Neuronal stem cell (in vitro differentiated cells): ENCODE measurements around the gene LSMEM2.

Experiments
- DNase-seq: peaks from one replicate; pipeline ENCODE4 v3.0.0-alpha.2; 2013; ENCODE audit warnings: low spot score
- H2AFZ ChIP-seq: one replicate; pipeline ENCODE4 v1.6.1; 2013; ENCODE audit warnings: mild to moderate bottlenecking, low read length, inconsistent platforms
- H2AK5ac ChIP-seq: 2 replicates; pipeline ENCODE4 v1.6.1; 2013; ENCODE audit warnings: low read depth, mild to moderate bottlenecking, inconsistent platforms, low read length, moderate library complexity, mixed read lengths
- H2BK120ac ChIP-seq: 2 replicates; pipeline ENCODE4 v1.6.1; 2013; ENCODE audit warnings: low read depth, mild to moderate bottlenecking, inconsistent platforms, low read length, moderate library complexity, mixed read lengths
- H2BK12ac ChIP-seq: one replicate; pipeline ENCODE4 v1.6.1; 2013; ENCODE audit warnings: low read length, inconsistent platforms
- H2BK15ac ChIP-seq: 2 replicates; pipeline ENCODE4 v1.6.1; 2013; ENCODE audit warnings: mild to moderate bottlenecking, low read length, inconsistent platforms, mixed read lengths
- H2BK5ac ChIP-seq: one replicate; pipeline ENCODE4 v1.6.1; 2013; ENCODE audit warnings: inconsistent platforms, mild to moderate bottlenecking, low read length, moderate library complexity
- H3K14ac ChIP-seq: one replicate; pipeline ENCODE4 v1.6.1; 2013; ENCODE audit warnings: low read length, inconsistent platforms
- H3K18ac ChIP-seq: 2 replicates; pipeline ENCODE4 v1.6.1; 2013; ENCODE audit warnings: low read length, inconsistent platforms
- H3K23ac ChIP-seq: 2 replicates; pipeline ENCODE4 v1.6.1; 2013; ENCODE audit warnings: low read depth, mild to moderate bottlenecking, mixed read lengths, low read length, inconsistent platforms; ENCODE audit not compliant: poor library complexity
- H3K27ac ChIP-seq: replicated peaks from 3 replicates; pipeline ENCODE4 v1.5.1; 2013; ENCODE audit warnings: low read length, inconsistent platforms
- H3K27me3 ChIP-seq, 3 experiments: 2 replicates each; pipeline ENCODE4 v1.6.1; 2013; ENCODE audit warnings: low read length in 3 of 3, mild to moderate bottlenecking in 2 of 3, inconsistent platforms in 1 of 3, low read depth in 1 of 3, mixed read lengths in 1 of 3, moderate library complexity in 1 of 3; ENCODE audit not compliant: control insufficient read depth in 3 of 3, insufficient read depth in 3 of 3
- H3K36me3 ChIP-seq, 2 donors: replicated peaks in 1 of 2; 2 replicates each; pipeline ENCODE4 v1.6.1; 2013; ENCODE audit warnings: low read length in 2 of 2; ENCODE audit not compliant: control insufficient read depth in 2 of 2, insufficient read depth in 2 of 2
- H3K4ac ChIP-seq: 2 replicates; pipeline ENCODE4 v1.6.1; 2013; ENCODE audit warnings: inconsistent platforms, mild to moderate bottlenecking, low read length, moderate library complexity
- H3K4me1 ChIP-seq, 2 donors: 1 replicate in 1 of 2; 2 replicates in 1 of 2; pipeline ENCODE4 v1.6.1; 2013; ENCODE audit warnings: low read length in 2 of 2, low read depth in 1 of 2; ENCODE audit not compliant: control insufficient read depth in 2 of 2, insufficient read depth in 1 of 2
- H3K4me2 ChIP-seq: one replicate; pipeline ENCODE4 v1.6.1; 2013; ENCODE audit warnings: mild to moderate bottlenecking, low read length, inconsistent platforms; ENCODE audit not compliant: insufficient read depth, poor library complexity, severe bottlenecking
- H3K4me3 ChIP-seq, 2 donors: 2 replicates each; pipeline ENCODE4 v1.5.1; 2013; ENCODE audit warnings: low read length in 2 of 2, mild to moderate bottlenecking in 2 of 2, inconsistent platforms in 1 of 2, moderate library complexity in 1 of 2
- H3K79me1 ChIP-seq: one replicate; pipeline ENCODE4 v1.6.1; 2013; ENCODE audit warnings: low read depth, mild to moderate bottlenecking, inconsistent platforms, low read length, moderate library complexity
- H3K9ac ChIP-seq: one replicate; pipeline ENCODE4 v1.6.1; 2013; ENCODE audit warnings: mild to moderate bottlenecking, low read depth, low read length, inconsistent platforms; ENCODE audit not compliant: poor library complexity
- H3K9me3 ChIP-seq, 2 donors: replicated peaks in 1 of 2; 2 replicates each; pipeline versions ENCODE3 to v1.6.1; 2013; ENCODE audit warnings: low read length in 2 of 2, mild to moderate bottlenecking in 2 of 2, inconsistent platforms in 1 of 2, low read depth in 1 of 2, mixed read lengths in 1 of 2, moderate library complexity in 1 of 2; ENCODE audit not compliant: control insufficient read depth in 2 of 2, insufficient read depth in 1 of 2
- H4K8ac ChIP-seq: one replicate; pipeline ENCODE4 v1.6.1; 2013; ENCODE audit warnings: low read depth, mild to moderate bottlenecking, inconsistent platforms, low read length, moderate library complexity
- H4K91ac ChIP-seq: one replicate; pipeline ENCODE4 v1.6.1; 2013; ENCODE audit warnings: low read length, low read depth, mild to moderate bottlenecking, inconsistent platforms; ENCODE audit not compliant: poor library complexity
- WGBS, 2 donors: extraction: QIAGEN DNeasy Blood & Tissue Kit; methylation state at CpG; one replicate each; pipeline ENCODE4 v1.1.7; 2013; ENCODE audit warnings: missing lambda C conversion rate in 2 of 2, mixed read lengths in 1 of 2; ENCODE audit not compliant: insufficient read length in 2 of 2, insufficient replicate concordance in 1 of 2; ENCODE audit errors: extremely low coverage in 2 of 2; 5-methylcytosine and 5-hydroxymethylcytosine counted together

Gene LSMEM2

DNA sequence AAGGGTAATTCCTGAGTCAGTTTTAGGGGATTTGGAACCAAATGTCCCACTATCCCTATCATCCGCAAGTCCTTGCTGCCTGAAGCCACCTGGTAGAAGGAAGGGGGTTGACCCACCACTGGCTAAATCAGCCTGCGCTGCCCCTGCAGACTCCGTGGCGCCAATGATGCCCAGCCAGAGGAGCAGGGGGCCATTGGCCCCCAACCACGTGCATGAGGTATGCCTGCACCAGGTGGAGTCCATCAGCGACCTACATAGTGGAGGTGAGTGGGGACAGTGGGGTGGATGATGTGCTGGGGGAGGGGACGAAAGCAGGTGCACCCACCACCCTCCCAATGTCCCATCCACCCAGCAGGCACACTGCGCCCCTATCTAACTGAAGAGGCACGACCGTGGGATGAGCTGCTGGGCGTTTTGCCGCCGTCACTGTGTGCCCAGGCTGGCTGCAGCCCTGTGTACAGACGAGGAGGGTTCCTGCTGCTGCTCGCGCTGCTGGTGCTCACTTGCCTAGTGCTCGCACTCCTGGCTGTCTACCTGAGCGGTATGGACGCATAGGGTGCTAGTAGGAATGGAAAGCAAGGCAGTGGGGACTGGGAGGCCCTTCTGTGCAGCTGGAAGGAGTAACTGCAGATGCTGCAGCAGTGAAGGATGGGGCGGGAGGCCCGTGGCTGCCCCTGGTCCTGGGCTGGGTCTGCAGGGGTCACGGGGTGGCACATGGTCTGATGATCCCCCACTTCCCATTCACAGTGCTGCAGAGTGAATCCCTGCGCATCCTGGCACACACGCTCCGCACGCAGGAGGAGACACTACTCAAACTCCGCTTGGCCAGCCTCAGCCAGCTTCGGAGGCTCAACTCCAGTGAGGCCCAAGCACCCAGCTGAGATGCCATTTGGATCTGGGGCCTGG, 7.7 kb downstream of the LSMEM2 start:
- Histone ChIP-seq H3K9ac (peak overlapping the region; percentile 25), H4K91ac (no peak overlapping the region), H3K4me2 (no peak overlapping the region), H3K18ac (no peak overlapping the region), H2BK15ac (no peak overlapping the region), H3K9me3 (no peaks in the 10 kb centered on the region), H2AFZ (no peak overlapping the region), H3K14ac (no peak overlapping the region), H3K27me3 (no peaks in the 10 kb centered on the region), H3K23ac (peak overlapping the region; percentile 49), H3K4me1 (peaks cover 4 to 6% of the 10 kb centered on the region in 2 donors), H3K4ac (no peak overlapping the region), H2AK5ac (peak overlapping the region; percentile 49), H2BK5ac (no peak overlapping the region), H2BK12ac (peak overlapping the region; percentile 4), H3K4me3 (peak overlapping the region in 1 of 2 donors; percentile 32), H4K8ac (no peak overlapping the region), H3K79me1 (peaks cover 14% of the 10 kb centered on the region), H2BK120ac (no peak overlapping the region), H3K27ac (no peak overlapping the region), H3K36me3 (peaks cover 36 to 50% of the 10 kb centered on the region in 2 donors)
- no CpG with 5 or more reads among the region's 28 CpGs for WGBS, 2 donors
- no peak for DNase-seq

DNA sequence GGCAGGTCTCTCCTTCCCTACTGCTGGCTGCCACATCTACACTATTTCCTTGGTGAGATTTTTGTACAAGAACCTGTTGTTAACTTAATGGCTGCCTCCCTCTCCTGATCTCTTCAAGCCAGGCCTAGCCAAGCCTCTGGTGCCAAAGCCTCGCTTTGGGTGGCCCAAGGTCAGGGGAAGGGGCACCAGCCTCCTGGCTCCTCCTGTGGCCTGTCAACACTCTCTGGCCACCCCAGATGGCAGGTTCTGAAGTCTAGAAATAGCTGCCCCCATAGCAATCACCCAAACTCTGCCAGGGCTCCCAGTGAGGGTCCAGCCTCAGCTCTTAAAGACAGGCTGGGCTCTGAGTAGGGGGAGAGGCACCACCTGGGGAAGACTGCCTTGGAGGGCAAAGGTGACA, 8.4 kb downstream of the LSMEM2 start:
- Histone ChIP-seq H2AK5ac (no peak overlapping the region), H3K4me3 (no peak overlapping the region), H3K27me3 (no peaks in the 10 kb centered on the region), H4K91ac (no peak overlapping the region), H3K23ac (no peak overlapping the region), H3K18ac (no peak overlapping the region), H4K8ac (no peak overlapping the region), H3K4me1 (peaks cover 7% of the 10 kb centered on the region in 2 donors), H3K4ac (no peak overlapping the region), H2AFZ (no peak overlapping the region), H3K9ac (no peak overlapping the region), H3K36me3 (peaks cover 36 to 50% of the 10 kb centered on the region in 2 donors), H2BK5ac (no peak overlapping the region), H2BK15ac (no peak overlapping the region), H3K9me3 (no peaks in the 10 kb centered on the region), H2BK12ac (no peak overlapping the region), H3K27ac (no peak overlapping the region), H3K14ac (no peak overlapping the region), H3K4me2 (no peak overlapping the region), H2BK120ac (no peak overlapping the region), H3K79me1 (peaks cover 17% of the 10 kb centered on the region)
- no peak for DNase-seq
- WGBS, 2 donors = no CpG with 5 or more reads among the region's 1 CpG

- H3K9ac ChIP-seq = no peak overlapping the region
- H3K27ac ChIP-seq = no peak overlapping the region
- H3K4me3 ChIP-seq = no peak overlapping the region
- no peaks in the 10 kb centered on the region for H3K9me3 ChIP-seq
- peaks cover 11 to 12% of the 10 kb centered on the region in 2 donors for H3K4me1 ChIP-seq
- H2BK12ac ChIP-seq = no peak overlapping the region
- no peaks in the 10 kb centered on the region for H3K27me3 ChIP-seq
- H3K36me3 ChIP-seq = peaks cover 36 to 50% of the 10 kb centered on the region in 2 donors
- no peak overlapping the region for H2AK5ac ChIP-seq
- H4K91ac ChIP-seq = no peak overlapping the region
- H2AFZ ChIP-seq = no peak overlapping the region
- H3K14ac ChIP-seq = no peak overlapping the region
- H3K4me2 ChIP-seq = no peak overlapping the region
- no peak overlapping the region for H2BK15ac ChIP-seq
- H4K8ac ChIP-seq = no peak overlapping the region
- no CpG with 5 or more reads among the region's 23 CpGs for WGBS, 2 donors
- DNase-seq = no peak
- H3K18ac ChIP-seq = no peak overlapping the region
- peak overlapping the region; percentile 53 for H2BK5ac ChIP-seq
- H3K4ac ChIP-seq = no peak overlapping the region
- H2BK120ac ChIP-seq = no peak overlapping the region
- H3K79me1 ChIP-seq = peaks cover 17% of the 10 kb centered on the region
- peak overlapping the region; percentile 17 for H3K23ac ChIP-seq
Observed at GRCh38 chr3:50288387-50289007, 9.6 kb downstream of the LSMEM2 start.

DNA sequence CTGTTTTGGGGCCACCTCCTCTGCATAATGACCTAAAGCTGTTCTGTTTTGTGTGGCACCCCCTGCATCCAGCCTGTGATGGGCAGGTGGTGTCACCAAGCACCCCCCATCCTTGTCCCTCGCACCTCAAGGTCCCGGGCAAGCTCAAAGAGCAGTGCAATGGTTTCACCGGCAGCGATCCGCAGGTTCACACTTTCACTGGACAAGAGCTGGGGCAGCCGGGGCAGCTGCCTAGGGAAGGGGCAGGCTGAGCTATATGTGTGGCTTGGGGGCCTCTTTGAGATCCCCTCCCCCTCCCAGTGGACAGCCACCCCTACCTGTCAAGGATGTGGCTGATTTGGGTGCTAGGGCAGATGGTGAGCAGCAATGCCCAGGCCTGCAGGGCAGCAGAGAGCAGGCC, 10.2 kb downstream of the LSMEM2 start:
- no peak overlapping the region for H3K4me3 ChIP-seq
- no peak overlapping the region for H3K4ac ChIP-seq
- H3K79me1 ChIP-seq = peaks cover 17% of the 10 kb centered on the region
- H3K9ac ChIP-seq = no peak overlapping the region
- H3K27ac ChIP-seq = no peak overlapping the region
- DNase-seq = no peak
- H2BK15ac ChIP-seq = no peak overlapping the region
- H3K4me1 ChIP-seq = peaks cover 11 to 12% of the 10 kb centered on the region in 2 donors
- no peak overlapping the region for H3K4me2 ChIP-seq
- no peak overlapping the region for H3K14ac ChIP-seq
- peaks cover 36 to 50% of the 10 kb centered on the region in 2 donors for H3K36me3 ChIP-seq
- no peak overlapping the region for H3K23ac ChIP-seq
- no peak overlapping the region for H4K91ac ChIP-seq
- H2BK12ac ChIP-seq = no peak overlapping the region
- no CpG with 5 or more reads among the region's 6 CpGs for WGBS, 2 donors
- no peak overlapping the region for H2BK5ac ChIP-seq
- no peak overlapping the region for H4K8ac ChIP-seq
- H3K9me3 ChIP-seq = no peaks in the 10 kb centered on the region
- H2AK5ac ChIP-seq = no peak overlapping the region
- H2AFZ ChIP-seq = no peak overlapping the region
- H3K27me3 ChIP-seq = no peaks in the 10 kb centered on the region
- no peak overlapping the region for H2BK120ac ChIP-seq
- H3K18ac ChIP-seq = no peak overlapping the region
